RWPE2 (cell line): ENCODE data around the gene KCNK15.
A peak's percentile ranks its signal among the peaks of the same experiment; 100 is the strongest.
"Not testable (repeated sequence)": the region's sequence is repeated elsewhere in the genome, so short reads cannot be mapped to it uniquely, and the experiment has no call there.

Experiments
- ATAC-seq: fragments of 200-7000 bp; cut with Tn5 transposase; 3 replicates; pipeline ENCODE4 v1.9.1; 2021; ENCODE audit warnings: low read depth
- DNase-seq: peaks from one replicate; pipeline ENCODE4 v3.0.0-alpha.2; 2020; ENCODE audit warnings: low spot score
- H3K27ac ChIP-seq: fragments of 450-650 bp; 2 replicates; pipeline ENCODE4 v1.5.1; 2017; ENCODE audit warnings: mild to moderate bottlenecking; ENCODE audit not compliant: poor library complexity, severe bottlenecking
- H3K27me3 ChIP-seq: fragments of 250-450 bp; sonication (Bioruptor Pico); 2 replicates; pipeline ENCODE4 v1.5.1; 2021; ENCODE audit warnings: mild to moderate bottlenecking, moderate library complexity; ENCODE audit not compliant: insufficient read depth, poor library complexity, severe bottlenecking
- H3K36me3 ChIP-seq: fragments of 250-450 bp; sonication (Bioruptor Pico); 2 replicates; pipeline ENCODE4 v1.5.1; 2020; ENCODE audit warnings: low read depth, mild to moderate bottlenecking, moderate library complexity
- H3K4me1 ChIP-seq: fragments of 250-450 bp; sonication (Bioruptor Pico); 2 replicates; pipeline ENCODE4 v1.5.1; 2021; ENCODE audit warnings: mild to moderate bottlenecking, moderate library complexity; ENCODE audit not compliant: insufficient read depth, poor library complexity, severe bottlenecking
- H3K4me3 ChIP-seq: fragments of 250-450 bp; sonication (Bioruptor Pico); 2 replicates; pipeline ENCODE4 v1.5.1; 2021; ENCODE audit warnings: mild to moderate bottlenecking, moderate library complexity; ENCODE audit not compliant: severe bottlenecking
- H3K9me3 ChIP-seq: fragments of 250-450 bp; sonication (Bioruptor Pico); 2 replicates; pipeline ENCODE4 v1.5.1; 2021; ENCODE audit warnings: mild to moderate bottlenecking, moderate library complexity; ENCODE audit not compliant: severe bottlenecking
- TF ChIP-seq, protein P1 (sequence below): fragments of 450-650 bp; IDR thresholded peaks from one replicate; pipeline ENCODE4 v1.5.1; 2017; ENCODE audit warnings: mild to moderate bottlenecking, moderate library complexity; ENCODE audit not compliant: poor library complexity, severe bottlenecking

Gene KCNK15

DNA sequence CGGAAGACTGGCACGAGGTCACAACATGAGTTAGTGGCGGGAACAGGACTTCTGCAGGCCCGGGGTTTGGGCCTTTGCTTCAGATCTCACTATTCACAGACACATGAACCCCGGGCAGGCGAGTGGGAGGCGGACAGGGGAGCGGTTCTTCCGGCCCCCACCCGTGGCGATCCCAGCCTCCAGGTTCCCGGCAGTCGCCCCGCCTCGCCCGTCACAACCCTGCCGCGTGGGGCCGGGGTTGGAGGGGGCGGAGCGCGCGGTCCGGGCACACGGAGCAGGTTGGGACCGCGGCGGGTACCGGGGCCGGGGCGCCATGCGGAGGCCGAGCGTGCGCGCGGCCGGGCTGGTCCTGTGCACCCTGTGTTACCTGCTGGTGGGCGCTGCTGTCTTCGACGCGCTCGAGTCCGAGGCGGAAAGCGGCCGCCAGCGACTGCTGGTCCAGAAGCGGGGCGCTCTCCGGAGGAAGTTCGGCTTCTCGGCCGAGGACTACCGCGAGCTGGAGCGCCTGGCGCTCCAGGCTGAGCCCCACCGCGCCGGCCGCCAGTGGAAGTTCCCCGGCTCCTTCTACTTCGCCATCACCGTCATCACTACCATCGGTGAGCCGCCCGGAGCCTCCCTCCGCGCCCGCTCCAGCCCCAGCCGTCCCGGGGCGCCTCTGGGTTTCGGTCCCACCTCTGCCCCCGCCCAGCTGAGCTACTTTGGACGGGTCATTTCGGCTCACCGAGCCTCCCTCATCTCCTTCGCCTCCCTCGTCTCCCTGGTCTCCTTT is at the start of gene KCNK15:
KCNK15 (plus strand) TSS at position 268 of the 769 bp plus-strand sequence; CDS start at position 314, 46 bp downstream.
- Histone ChIP-seq H3K4me3 (peak within 1 kb of the TSS; percentile 19), H3K9me3 (no peaks in the 10 kb centered on the region), H3K27me3 (peaks cover 49% of the 10 kb centered on the region), H3K4me1 (peaks cover 9% of the 10 kb centered on the region), H3K36me3 (no peaks in the 10 kb centered on the region), H3K27ac (no peak within 1 kb of the TSS)
- DNase-seq (no peak), ATAC-seq (peak; percentile 28)
- TF ChIP-seq, protein P1, sequence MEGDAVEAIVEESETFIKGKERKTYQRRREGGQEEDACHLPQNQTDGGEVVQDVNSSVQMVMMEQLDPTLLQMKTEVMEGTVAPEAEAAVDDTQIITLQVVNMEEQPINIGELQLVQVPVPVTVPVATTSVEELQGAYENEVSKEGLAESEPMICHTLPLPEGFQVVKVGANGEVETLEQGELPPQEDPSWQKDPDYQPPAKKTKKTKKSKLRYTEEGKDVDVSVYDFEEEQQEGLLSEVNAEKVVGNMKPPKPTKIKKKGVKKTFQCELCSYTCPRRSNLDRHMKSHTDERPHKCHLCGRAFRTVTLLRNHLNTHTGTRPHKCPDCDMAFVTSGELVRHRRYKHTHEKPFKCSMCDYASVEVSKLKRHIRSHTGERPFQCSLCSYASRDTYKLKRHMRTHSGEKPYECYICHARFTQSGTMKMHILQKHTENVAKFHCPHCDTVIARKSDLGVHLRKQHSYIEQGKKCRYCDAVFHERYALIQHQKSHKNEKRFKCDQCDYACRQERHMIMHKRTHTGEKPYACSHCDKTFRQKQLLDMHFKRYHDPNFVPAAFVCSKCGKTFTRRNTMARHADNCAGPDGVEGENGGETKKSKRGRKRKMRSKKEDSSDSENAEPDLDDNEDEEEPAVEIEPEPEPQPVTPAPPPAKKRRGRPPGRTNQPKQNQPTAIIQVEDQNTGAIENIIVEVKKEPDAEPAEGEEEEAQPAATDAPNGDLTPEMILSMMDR: no peak

DNA sequence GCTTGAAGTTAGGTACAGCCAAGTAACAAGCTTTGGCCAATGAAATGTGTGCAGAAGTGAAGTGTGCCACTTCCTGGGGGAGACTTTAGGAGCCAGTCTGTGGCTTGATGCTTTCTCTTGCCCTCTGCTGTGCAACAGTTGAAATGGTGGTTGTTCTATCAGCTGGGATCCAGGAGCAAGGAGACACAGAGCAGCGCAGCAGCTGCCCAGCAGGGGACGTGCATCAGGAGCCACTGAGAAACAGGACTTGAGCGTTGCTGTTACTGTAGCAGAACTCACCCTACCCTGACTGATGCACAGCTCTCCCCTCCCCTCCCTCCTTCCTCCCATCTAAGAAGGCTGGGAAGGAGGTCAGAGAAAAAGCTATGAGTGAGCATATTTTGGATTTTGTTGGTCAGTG is 49.4 kb upstream of the KCNK15 start:
- Histone ChIP-seq H3K4me1 (peaks cover 25% of the 10 kb centered on the region), H3K27ac (peak overlapping the region; percentile 77), H3K36me3 (no peaks in the 10 kb centered on the region), H3K4me3 (no peak overlapping the region), H3K9me3 (peaks cover 4% of the 10 kb centered on the region), H3K27me3 (no peaks in the 10 kb centered on the region)
- TF ChIP-seq, protein P1: peak; percentile 14
- DNase-seq (no peak), ATAC-seq (no peak)

DNA sequence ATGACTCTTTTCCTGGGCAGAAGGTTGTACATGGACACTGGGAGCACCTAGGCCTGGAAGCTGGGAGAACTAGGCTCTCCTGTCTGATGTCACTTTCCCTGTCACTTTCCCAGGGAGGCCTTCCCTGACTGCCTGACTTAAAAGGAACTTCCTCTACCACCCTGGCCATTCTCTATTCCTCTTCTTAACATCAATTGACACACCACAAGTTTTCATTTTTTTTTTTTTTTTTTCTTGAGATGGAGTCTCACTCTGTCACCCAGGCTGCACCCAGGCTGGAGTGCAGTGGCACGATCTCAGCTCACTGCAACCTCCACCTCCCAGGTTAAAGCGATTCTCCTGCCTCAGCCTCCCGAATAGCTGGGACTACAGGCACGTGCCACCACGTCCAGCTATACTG is 48.6 kb upstream of the KCNK15 start:
- not testable (repeated sequence) for H3K9me3 ChIP-seq, ATAC-seq, H3K4me3 ChIP-seq, H3K36me3 ChIP-seq, H3K27me3 ChIP-seq, H3K27ac ChIP-seq
- peak; percentile 25 for DNase-seq
- H3K4me1 ChIP-seq: peaks cover 31% of the 10 kb centered on the region

DNA sequence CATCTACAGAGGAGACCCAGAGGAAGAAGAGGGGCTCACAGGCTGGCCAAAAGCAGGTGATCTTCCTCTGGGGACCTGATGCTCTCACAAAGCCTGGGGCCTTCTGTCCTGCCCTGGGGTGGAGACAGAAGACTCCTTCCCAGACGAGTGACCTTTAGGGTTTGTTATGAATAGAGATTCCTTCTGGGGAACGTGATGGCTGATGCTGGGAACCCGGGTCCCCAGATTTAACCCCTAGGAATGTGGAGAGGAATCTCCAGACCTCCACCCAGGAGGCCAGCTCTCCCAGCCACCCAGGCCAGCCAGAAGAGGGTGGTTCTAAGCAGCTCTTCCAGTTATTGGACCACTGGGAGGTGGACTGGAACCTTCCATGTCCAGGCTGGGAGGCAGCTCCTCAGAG is 47.3 kb upstream of the KCNK15 start:
- H3K4me3 ChIP-seq: no peak overlapping the region

DNA sequence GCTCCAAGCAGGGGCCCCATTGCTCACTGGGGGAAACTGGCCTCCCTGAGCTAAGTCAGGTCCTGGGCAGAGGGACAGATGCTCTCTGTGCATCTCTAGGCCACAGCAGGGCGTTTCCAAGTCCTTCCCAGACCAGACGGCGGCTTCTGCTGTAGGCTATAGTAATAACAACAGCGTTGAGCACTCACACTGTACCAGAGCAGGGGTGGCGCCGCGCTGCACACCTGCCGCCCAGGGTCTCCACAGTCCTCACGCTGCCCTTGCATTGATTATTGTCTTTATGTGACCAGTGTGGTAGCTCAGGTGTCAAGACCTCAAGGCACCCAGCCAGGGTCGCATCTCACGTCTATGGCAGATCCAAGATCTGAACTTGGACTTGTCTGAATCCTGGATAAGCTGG is 45.4 kb upstream of the KCNK15 start:
- peak; percentile 80 for DNase-seq
- no peak for ATAC-seq
- TF ChIP-seq, protein P1: no peak
- Histone ChIP-seq H3K36me3 (no peaks in the 10 kb centered on the region), H3K27me3 (no peaks in the 10 kb centered on the region), H3K9me3 (no peaks in the 10 kb centered on the region), H3K27ac (no peak overlapping the region), H3K4me3 (no peak overlapping the region), H3K4me1 (peaks cover 22% of the 10 kb centered on the region)

More for the DNA sequence above, 47.3 kb upstream of the KCNK15 start:
- DNase-seq: peak; percentile 68
- no peak for ATAC-seq
- Histone ChIP-seq H3K27ac (no peak overlapping the region), H3K9me3 (no peaks in the 10 kb centered on the region), H3K4me1 (peaks cover 21% of the 10 kb centered on the region), H3K27me3 (no peaks in the 10 kb centered on the region), H3K36me3 (no peaks in the 10 kb centered on the region)
- TF ChIP-seq, protein P1: no peak
